Neural progenitor cell (in vitro differentiated cells): ENCODE results near the gene FBXO44. TPM values are rescaled to one million over a fixed set of nuclear protein-coding genes. Genes with fewer than 3 reads are reported as not detected.
A peak's percentile ranks its signal among the peaks of the same experiment; 100 is the strongest.

ENCODE experiments used
- DNase-seq: peaks from one replicate; pipeline ENCODE4 v3.0.0-alpha.2; 2016; ENCODE audit warnings: low spot score
- H2AFZ ChIP-seq: fragments of 200-600 bp; sonication (generic); replicated peaks from 2 replicates; pipeline ENCODE4 v1.6.1; 2016; ENCODE audit warnings: antibody characterized with exemption
- H3F3A ChIP-seq: fragments of 200-600 bp; sonication (generic); 2 replicates; pipeline ENCODE4 v1.6.1; 2016; ENCODE audit warnings: antibody characterized with exemption, low read depth
- H3K27ac ChIP-seq: fragments of 200-600 bp; sonication (generic); 2 replicates; pipeline ENCODE4 v1.5.1; 2016; ENCODE audit warnings: mild to moderate bottlenecking
- H3K27me3 ChIP-seq: fragments of 200-600 bp; sonication (generic); 2 replicates; pipeline ENCODE4 v1.6.1; 2016; ENCODE audit warnings: mild to moderate bottlenecking, moderate library complexity
- H3K36me3 ChIP-seq: fragments of 200-600 bp; sonication (generic); 2 replicates; pipeline ENCODE4 v1.5.1; 2016
- H3K4me1 ChIP-seq: fragments of 200-600 bp; sonication (generic); 2 replicates; pipeline ENCODE4 v1.6.1; 2016; ENCODE audit warnings: mixed run types
- H3K4me2 ChIP-seq: fragments of 200-600 bp; sonication (generic); 2 replicates; pipeline ENCODE4 v1.6.1; 2016
- H3K4me3 ChIP-seq: fragments of 200-600 bp; sonication (generic); 2 replicates; pipeline ENCODE4 v1.5.1; 2016
- H3K79me2 ChIP-seq: fragments of 200-600 bp; sonication (generic); 2 replicates; pipeline ENCODE4 v1.6.1; 2016; ENCODE audit warnings: low read depth
- H3K9ac ChIP-seq: fragments of 200-600 bp; sonication (generic); 2 replicates; pipeline ENCODE4 v1.6.1; 2016
- H3K9me3 ChIP-seq: fragments of 200-600 bp; sonication (generic); 2 replicates; pipeline ENCODE4 v1.5.1; 2016; ENCODE audit warnings: low read depth
- H4K20me1 ChIP-seq: fragments of 200-600 bp; sonication (generic); 2 replicates; pipeline ENCODE4 v1.6.1; 2016; ENCODE audit warnings: low read depth
- H3K27ac Mint-ChIP-seq: 3 replicates; pipeline ENCODE4 v1.8.0; 2021; ENCODE audit warnings: mixed read lengths
- H3K27me3 Mint-ChIP-seq: 2 replicates; pipeline ENCODE4 v1.8.0; 2022; ENCODE audit warnings: low read depth, mild to moderate bottlenecking, inconsistent platforms, moderate library complexity, mixed read lengths; ENCODE audit not compliant: insufficient read depth
- H3K36me3 Mint-ChIP-seq: 3 replicates; pipeline ENCODE4 v1.8.0; 2021; ENCODE audit warnings: mixed read lengths
- H3K4me1 Mint-ChIP-seq: 3 replicates; pipeline ENCODE4 v1.8.0; 2021; ENCODE audit warnings: mixed read lengths
- H3K4me3 Mint-ChIP-seq: 3 replicates; pipeline ENCODE4 v1.8.0; 2021; ENCODE audit warnings: mild to moderate bottlenecking, moderate library complexity, mixed read lengths
- H3K9me3 Mint-ChIP-seq: 3 replicates; pipeline ENCODE4 v1.8.0; 2020; ENCODE audit warnings: mixed read lengths
- CTCF ChIP-seq: fragments of 200-600 bp; sonication (generic); IDR thresholded peaks from 2 replicates; pipeline ENCODE4 v1.5.1; 2017; ENCODE audit warnings: antibody characterized with exemption, mild to moderate bottlenecking
- EZH2 ChIP-seq: fragments of 200-600 bp; sonication (generic); IDR thresholded peaks from 2 replicates; pipeline ENCODE4 v1.6.1; 2017; ENCODE audit warnings: antibody characterized with exemption, mild to moderate bottlenecking, moderate library complexity
- EZH2phosphoT487 ChIP-seq: fragments of 200-600 bp; sonication (generic); IDR thresholded peaks from 2 replicates; pipeline ENCODE4 v1.6.1; 2017; ENCODE audit warnings: antibody characterized with exemption
- total RNA-seq: library from RNA; depleted of rRNA; stranded (reverse); fragments of >200 nt; gene quantifications from 2 replicates; pipeline ENCODE4 v1.2.3, GENCODE V29; 2015; ENCODE audit warnings: low replicate concordance

Gene FBXO44
- total RNA-seq, 1 donor from 2014 or later, result 5.3 TPM

- H3K4me2 ChIP-seq, result no peak overlapping the region
- no peak overlapping the region for H3K27ac Mint-ChIP-seq
- peaks cover 65% of the 10 kb centered on the region for H4K20me1 ChIP-seq
- no peak overlapping the region for H3K4me3 ChIP-seq
- H3K79me2 ChIP-seq, result peaks cover 88% of the 10 kb centered on the region
- H3K27me3 Mint-ChIP-seq, result peaks cover 12% of the 10 kb centered on the region
- no peaks in the 10 kb centered on the region for H3K9me3 ChIP-seq
- H3K27ac ChIP-seq, result no peak overlapping the region
- no peak overlapping the region for H3K9ac ChIP-seq
- H2AFZ ChIP-seq, result no peak overlapping the region
- DNase-seq, result peak; percentile 16
- H3K4me3 Mint-ChIP-seq, result no peak overlapping the region
- no peaks in the 10 kb centered on the region for H3K36me3 Mint-ChIP-seq
- H3K4me1 Mint-ChIP-seq, result peaks cover 36% of the 10 kb centered on the region
- no peak for TF ChIP-seq CTCF
- TF ChIP-seq EZH2, result no peak
- TF ChIP-seq EZH2phosphoT487, result no peak
- H3K27me3 ChIP-seq, result peaks cover 4% of the 10 kb centered on the region
- H3F3A ChIP-seq, result peaks cover 70% of the 10 kb centered on the region
- H3K36me3 ChIP-seq, result no peaks in the 10 kb centered on the region
- H3K9me3 Mint-ChIP-seq, result no peaks in the 10 kb centered on the region
- peaks cover 44% of the 10 kb centered on the region for H3K4me1 ChIP-seq
These were observed 42.7 kb downstream of the FBXO44 start for GRCh38 chr1:11697188-11697892.

GRCh38 chr1:11697893-11698210 is 43.2 kb downstream of the FBXO44 start:
- no peak overlapping the region for H2AFZ ChIP-seq
- H4K20me1 ChIP-seq, result peaks cover 67% of the 10 kb centered on the region
- Mint-ChIP-seq H3K4me3 (no peak overlapping the region), H3K27ac (no peak overlapping the region), H3K27me3 (peaks cover 9% of the 10 kb centered on the region), H3K9me3 (no peaks in the 10 kb centered on the region), H3K4me1 (peaks cover 33% of the 10 kb centered on the region), H3K36me3 (no peaks in the 10 kb centered on the region)
- H3K36me3 ChIP-seq, result no peaks in the 10 kb centered on the region
- H3K9ac ChIP-seq, result no peak overlapping the region
- no peak overlapping the region for H3K4me2 ChIP-seq
- DNase-seq, result no peak
- H3F3A ChIP-seq, result peaks cover 70% of the 10 kb centered on the region
- peaks cover 39% of the 10 kb centered on the region for H3K4me1 ChIP-seq
- no peaks in the 10 kb centered on the region for H3K27me3 ChIP-seq
- peaks cover 88% of the 10 kb centered on the region for H3K79me2 ChIP-seq
- no peak overlapping the region for H3K27ac ChIP-seq
- no peaks in the 10 kb centered on the region for H3K9me3 ChIP-seq
- H3K4me3 ChIP-seq, result no peak overlapping the region
- TF ChIP-seq CTCF, result no peak
- no peak for TF ChIP-seq EZH2phosphoT487
- TF ChIP-seq EZH2, result no peak

- peak overlapping the region; percentile 46 for H3K4me2 ChIP-seq
- no peaks in the 10 kb centered on the region for H3K9me3 ChIP-seq
- no peak overlapping the region for H2AFZ ChIP-seq
- H3K36me3 ChIP-seq, result no peaks in the 10 kb centered on the region
- no peak overlapping the region for H3K9ac ChIP-seq
- peaks cover 69% of the 10 kb centered on the region for H4K20me1 ChIP-seq
- Mint-ChIP-seq H3K9me3 (no peaks in the 10 kb centered on the region), H3K4me3 (peak overlapping the region; percentile 61), H3K36me3 (no peaks in the 10 kb centered on the region), H3K27me3 (no peaks in the 10 kb centered on the region), H3K4me1 (peaks cover 42% of the 10 kb centered on the region), H3K27ac (peak overlapping the region; percentile 32)
- no peaks in the 10 kb centered on the region for H3K27me3 ChIP-seq
- H3K79me2 ChIP-seq, result peaks cover 91% of the 10 kb centered on the region
- TF ChIP-seq CTCF (no peak), EZH2phosphoT487 (no peak), EZH2 (no peak)
- DNase-seq, result peak; percentile 37
- H3K4me3 ChIP-seq, result no peak overlapping the region
- peaks cover 44% of the 10 kb centered on the region for H3K4me1 ChIP-seq
- H3K27ac ChIP-seq, result peak overlapping the region; percentile 75
- peaks cover 52% of the 10 kb centered on the region for H3F3A ChIP-seq
These were observed 46.2 kb downstream of the FBXO44 start for GRCh38 chr1:11700601-11701467.
